SIG-M5 (cell line): Measurements from ENCODE around the gene ZNF564.
"Not testable (repeated sequence)": the region's sequence is repeated elsewhere in the genome, so short reads cannot be mapped to it uniquely, and the experiment has no call there.

ENCODE experiments used
- DNase-seq: peaks from one replicate; lab custom pipeline; 2025; lab: John Stamatoyannopoulos, UW

The ZNF564 gene

GRCh38 chr19:12551060-12551832, at the start of gene ZNF564:
Gene ZNF564, minus strand, starts transcription at chr19:12551482. Its CDS starts 150 bp downstream, at chr19:12551332.
- peak; percentile 98 for DNase-seq

GRCh38 chr19:12597594-12597993, 46.3 kb upstream of the ZNF564 start:
- no peak for DNase-seq

- DNase-seq: no peak
Observed at GRCh38 chr19:12596927-12597548, 45.8 kb upstream of the ZNF564 start.

GRCh38 chr19:12596485-12596884, 45.2 kb upstream of the ZNF564 start:
- no peak for DNase-seq

GRCh38 chr19:12581100-12581499, 29.8 kb upstream of the ZNF564 start:
- no peak for DNase-seq

GRCh38 chr19:12580180-12580694, 29.0 kb upstream of the ZNF564 start:
- DNase-seq: no peak

- DNase-seq: no peak
Observed at GRCh38 chr19:12578641-12579040, 27.4 kb upstream of the ZNF564 start.

- no peak for DNase-seq
Observed at GRCh38 chr19:12574036-12574435, 22.8 kb upstream of the ZNF564 start.

- no peak for DNase-seq
Observed at GRCh38 chr19:12567951-12568350, 16.7 kb upstream of the ZNF564 start.

GRCh38 chr19:12566380-12566779, 15.1 kb upstream of the ZNF564 start:
- not testable (repeated sequence) for DNase-seq

- DNase-seq: peak; percentile 23
Observed at GRCh38 chr19:12564016-12564664, 12.9 kb upstream of the ZNF564 start.

- no peak for DNase-seq
Observed at GRCh38 chr19:12555456-12555930, 4.2 kb upstream of the ZNF564 start.

GRCh38 chr19:12546903-12547302, 4.4 kb downstream of the ZNF564 start:
- DNase-seq: no peak

- no peak for DNase-seq
Observed at GRCh38 chr19:12546068-12546467, 5.2 kb downstream of the ZNF564 start.

- DNase-seq: no peak
Observed at GRCh38 chr19:12545267-12545666, 6.0 kb downstream of the ZNF564 start.

- DNase-seq: no peak
Observed at GRCh38 chr19:12544401-12544876, 6.8 kb downstream of the ZNF564 start.

- DNase-seq: no peak
Observed at GRCh38 chr19:12543855-12544254, 7.4 kb downstream of the ZNF564 start.

GRCh38 chr19:12527034-12527836, 24.0 kb downstream of the ZNF564 start:
- no peak for DNase-seq

GRCh38 chr19:12526542-12526941, 24.7 kb downstream of the ZNF564 start:
- DNase-seq: no peak

- DNase-seq: no peak
Observed at GRCh38 chr19:12521996-12522395, 29.3 kb downstream of the ZNF564 start.

GRCh38 chr19:12513531-12514061, 37.7 kb downstream of the ZNF564 start:
- DNase-seq: no peak
